Central memory CD4-positive, alpha-beta T cell (primary cell): ENCODE results near the gene REEP6.
"Not testable (repeated sequence)": the region's sequence is repeated elsewhere in the genome, so short reads cannot be mapped to it uniquely, and the experiment has no call there.

Experiments used
- DNase-seq: peaks from one replicate; pipeline ENCODE4 v3.0.0; 2022

REEP6 gene

GRCh38 chr19:1473085-1473851 is 17.7 kb upstream of the REEP6 start:
- DNase-seq, result no peak

- DNase-seq, result no peak
Observed at GRCh38 chr19:1474011-1474764, 16.8 kb upstream of the REEP6 start.

- no peak for DNase-seq
Observed at GRCh38 chr19:1474765-1475351, 16.1 kb upstream of the REEP6 start.

GRCh38 chr19:1475751-1476437 is 15.1 kb upstream of the REEP6 start:
- DNase-seq, result no peak

- DNase-seq, result not testable (repeated sequence)
Observed at GRCh38 chr19:1477056-1477455, 13.9 kb upstream of the REEP6 start.

- peak; percentile 86 for DNase-seq
Observed at GRCh38 chr19:1478934-1479707, 11.9 kb upstream of the REEP6 start, which contains the start of gene C19orf25. TSS of gene C19orf25 (minus strand) at chr19:1479215. CDS start at chr19:1478903, 312 bp downstream.

DNA sequence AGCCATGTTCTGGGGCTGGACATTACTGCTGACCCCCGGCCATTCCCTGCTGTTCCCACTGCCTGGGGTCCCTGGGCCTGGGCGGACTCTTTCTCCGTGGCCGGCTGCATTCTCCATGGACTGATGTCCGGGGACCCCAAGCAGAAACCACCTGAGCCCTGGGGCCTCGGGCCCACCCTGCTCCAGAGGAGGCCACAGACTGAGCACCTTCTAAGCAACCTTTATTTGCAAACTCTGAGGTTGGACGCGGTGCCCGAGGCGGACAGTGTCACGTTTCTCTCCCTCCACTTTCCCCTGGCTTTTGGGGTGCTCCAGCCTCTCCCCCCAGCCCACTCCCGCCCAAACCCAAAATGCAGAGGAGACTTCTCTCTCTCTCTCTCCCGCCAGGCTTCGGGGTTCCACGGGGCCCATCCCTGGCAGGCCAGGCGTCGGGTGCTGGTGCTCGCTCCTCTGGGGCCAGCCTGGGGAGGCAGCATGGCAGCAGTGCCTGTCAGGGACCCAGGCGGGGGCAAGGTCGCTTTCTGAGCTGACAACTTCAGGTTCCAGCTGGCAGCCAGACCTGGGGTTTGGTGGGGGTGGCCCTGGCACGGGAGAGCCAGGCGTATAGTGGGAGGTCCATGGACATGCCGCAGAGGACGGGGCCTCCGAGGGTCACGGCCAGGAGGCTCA is 9.6 kb upstream of the REEP6 start:
- DNase-seq, result no peak

DNA sequence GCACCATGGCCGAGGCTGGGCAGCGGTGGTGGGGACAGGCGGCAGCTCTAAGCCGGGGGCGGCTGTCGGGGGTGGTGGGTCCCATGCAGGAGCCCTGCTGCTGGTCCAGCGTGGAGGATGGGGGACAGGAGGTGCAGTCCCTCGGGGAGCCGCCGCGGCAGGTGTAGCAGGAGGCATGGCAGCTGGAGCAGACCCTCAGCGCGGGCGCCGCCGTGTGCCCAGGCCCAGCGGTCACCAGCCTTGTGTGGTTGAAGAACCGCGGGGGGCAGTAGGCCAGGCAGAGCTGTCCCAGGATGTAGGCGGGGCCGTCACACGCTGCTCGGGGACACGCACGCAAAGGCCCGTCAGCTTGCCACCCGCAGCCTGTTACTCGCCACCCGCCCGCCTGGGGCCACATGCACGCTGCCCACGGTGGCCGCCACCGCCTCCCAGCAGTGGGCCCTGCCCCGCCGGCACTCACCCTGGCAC is 9.1 kb upstream of the REEP6 start:
- DNase-seq, result no peak

- no peak for DNase-seq
Observed at GRCh38 chr19:1482361-1483130, 8.4 kb upstream of the REEP6 start.

DNA sequence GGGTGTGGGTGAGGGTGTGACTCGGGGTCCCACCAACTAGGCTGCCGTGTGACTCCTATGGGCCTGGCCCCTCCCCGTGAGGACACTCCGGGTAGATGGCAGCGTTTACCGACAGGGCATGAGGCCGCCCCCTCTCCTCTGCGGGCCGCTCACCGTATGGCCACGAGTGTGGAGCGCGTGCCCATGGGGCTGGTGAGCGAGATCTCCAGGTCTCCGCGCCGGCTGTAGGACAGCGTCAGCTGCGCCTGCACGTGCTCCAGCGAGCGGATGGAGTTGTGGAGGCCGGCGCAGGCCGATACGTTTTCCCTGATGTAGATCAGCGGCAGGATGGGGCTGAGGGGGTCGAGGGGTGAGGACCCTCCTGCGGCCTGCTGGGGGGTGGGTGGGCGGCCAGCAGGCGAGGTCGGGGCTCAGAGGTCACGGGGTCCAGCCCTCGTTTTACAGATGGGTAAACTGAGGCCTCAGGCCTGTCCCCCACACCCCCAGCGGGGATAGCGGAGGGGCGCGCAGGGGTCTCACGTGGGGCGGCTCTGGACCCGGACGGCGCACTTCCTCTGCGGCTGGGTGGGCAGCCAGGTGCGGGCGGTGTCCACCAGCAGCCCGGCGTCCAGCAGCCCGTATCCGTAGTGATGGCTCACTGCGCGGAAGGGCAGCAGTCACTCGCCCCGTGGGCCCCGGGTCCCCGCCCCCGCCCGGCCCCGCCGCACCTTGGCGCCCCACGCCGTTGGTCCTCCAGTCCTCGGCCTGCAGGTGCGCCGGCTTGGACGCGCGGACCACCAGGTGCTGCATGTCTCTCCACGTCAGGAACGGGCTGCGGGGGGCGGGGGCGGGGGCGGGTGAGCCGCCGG is 7.6 kb upstream of the REEP6 start:
- no peak for DNase-seq

DNA sequence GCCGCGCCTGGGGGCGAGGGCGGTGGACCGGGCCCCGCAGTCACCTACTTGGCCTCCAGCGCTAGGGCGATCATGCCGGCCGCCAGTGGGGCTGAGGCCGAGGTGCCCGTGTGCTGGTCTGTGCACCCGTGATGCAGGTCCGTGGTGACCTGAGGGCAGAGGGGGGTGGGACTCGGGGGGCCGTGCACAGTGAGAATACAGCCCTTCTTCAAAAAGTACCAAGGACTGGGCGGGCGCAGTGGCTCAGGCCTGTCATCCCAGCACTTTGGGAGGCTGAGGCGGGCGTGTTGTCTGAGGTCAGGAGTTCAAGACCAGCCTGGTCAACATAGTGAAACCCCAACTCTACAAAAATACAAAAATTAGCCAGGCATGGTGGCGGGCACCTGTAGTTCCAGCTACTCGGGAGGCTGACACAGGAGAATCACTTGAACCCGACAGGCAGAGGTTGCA is 7.0 kb upstream of the REEP6 start:
- DNase-seq, result no peak

GRCh38 chr19:1486720-1487575 is 4.0 kb upstream of the REEP6 start:
- DNase-seq, result no peak

DNA sequence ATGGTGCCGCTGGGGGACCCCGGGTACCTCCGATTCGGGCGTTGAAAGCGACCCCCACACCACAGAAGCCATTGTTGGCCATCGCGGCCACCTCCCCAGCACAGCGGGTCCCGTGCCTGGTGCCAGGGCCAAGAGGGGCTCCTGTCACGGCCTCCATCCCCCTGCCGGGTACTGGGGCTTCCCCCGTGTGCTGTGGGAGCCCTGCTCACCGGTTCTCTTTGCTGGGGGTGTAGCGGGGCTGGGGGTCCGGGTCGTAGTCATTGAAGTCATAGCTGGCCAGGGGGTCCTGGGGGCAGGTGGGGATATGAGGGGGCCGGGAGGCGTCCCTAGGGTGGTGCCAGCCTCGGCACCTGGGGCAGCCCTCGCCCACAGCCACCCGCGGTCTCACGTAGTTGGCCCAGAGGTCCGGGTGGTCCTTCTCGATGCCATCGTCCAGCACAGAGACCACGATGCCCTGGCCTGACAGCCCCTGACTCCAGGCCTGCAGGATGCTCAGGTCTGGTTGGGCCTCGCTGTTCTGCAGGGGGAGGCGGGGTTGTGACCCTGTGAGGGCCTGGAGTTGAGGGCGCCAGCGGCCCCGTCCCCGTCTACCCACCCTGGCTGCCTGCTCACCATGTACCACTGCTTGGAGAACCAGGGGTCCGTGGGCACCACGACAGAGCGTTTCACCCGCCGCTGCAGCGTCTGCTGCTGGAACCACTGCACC is 3.3 kb upstream of the REEP6 start:
- DNase-seq, result no peak

GRCh38 chr19:1488282-1488601 is 2.7 kb upstream of the REEP6 start:
- DNase-seq, result no peak

DNA sequence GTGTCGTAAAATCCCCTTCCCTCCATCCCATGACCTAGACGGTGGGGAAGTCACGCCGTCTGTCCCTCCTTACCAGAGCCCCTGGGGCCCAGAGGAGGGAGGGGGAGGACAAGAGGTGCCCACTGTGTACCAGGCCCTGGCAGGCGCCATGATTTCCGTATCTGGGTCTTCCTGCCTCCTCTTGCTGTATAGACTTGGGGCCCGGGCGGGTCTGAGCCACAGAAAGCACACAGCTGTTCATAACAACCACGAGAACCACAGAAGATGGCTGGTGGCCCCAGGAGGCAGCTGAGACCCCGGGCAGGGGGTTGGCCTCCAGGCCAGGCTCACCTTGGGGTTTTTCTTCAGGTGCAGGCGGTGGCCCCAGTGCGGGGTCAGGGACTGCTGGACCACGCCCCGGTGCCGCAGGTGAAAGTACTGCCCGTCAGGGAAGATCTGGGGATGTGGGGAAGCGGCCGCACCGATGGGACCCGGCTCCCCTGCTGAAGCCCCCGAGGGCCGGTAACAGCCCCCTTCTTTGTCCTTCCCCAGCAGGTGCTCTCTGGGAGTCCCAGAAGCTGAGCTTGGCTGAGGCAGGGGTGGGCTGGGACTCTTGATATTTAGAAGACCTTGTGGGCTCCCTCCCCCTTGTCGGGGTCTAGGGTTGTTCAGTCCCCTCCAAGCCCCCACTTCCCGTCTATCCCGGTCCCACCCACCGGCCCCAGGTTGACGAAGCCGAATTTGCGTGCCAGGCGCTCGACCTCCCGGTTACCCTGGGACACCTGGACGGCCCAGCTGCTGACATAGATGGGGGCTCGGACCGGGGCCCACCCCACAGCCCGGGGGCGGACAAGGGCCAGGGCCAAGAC is 1.3 kb upstream of the REEP6 start:
- DNase-seq, result no peak

GRCh38 chr19:1490311-1491113 is 469 bp upstream of the REEP6 start, which contains the start of gene PCSK4:
TSS of gene PCSK4 (minus strand) at chr19:1490350. CDS start at chr19:1490346, 4 bp downstream.
- DNase-seq, result peak; percentile 98
